ENCODE data around the gene ADAM15. TPM values are rescaled to one million over a fixed set of nuclear protein-coding genes. Genes with fewer than 3 reads are reported as not detected.

The ADAM15 gene
- total and polyA plus RNA-seq, 2 of the 8 experiments (the other 6 are each of a cell fraction or from before 2014, with no cell fraction given) = 32.9 to 37.6 TPM

DNA sequence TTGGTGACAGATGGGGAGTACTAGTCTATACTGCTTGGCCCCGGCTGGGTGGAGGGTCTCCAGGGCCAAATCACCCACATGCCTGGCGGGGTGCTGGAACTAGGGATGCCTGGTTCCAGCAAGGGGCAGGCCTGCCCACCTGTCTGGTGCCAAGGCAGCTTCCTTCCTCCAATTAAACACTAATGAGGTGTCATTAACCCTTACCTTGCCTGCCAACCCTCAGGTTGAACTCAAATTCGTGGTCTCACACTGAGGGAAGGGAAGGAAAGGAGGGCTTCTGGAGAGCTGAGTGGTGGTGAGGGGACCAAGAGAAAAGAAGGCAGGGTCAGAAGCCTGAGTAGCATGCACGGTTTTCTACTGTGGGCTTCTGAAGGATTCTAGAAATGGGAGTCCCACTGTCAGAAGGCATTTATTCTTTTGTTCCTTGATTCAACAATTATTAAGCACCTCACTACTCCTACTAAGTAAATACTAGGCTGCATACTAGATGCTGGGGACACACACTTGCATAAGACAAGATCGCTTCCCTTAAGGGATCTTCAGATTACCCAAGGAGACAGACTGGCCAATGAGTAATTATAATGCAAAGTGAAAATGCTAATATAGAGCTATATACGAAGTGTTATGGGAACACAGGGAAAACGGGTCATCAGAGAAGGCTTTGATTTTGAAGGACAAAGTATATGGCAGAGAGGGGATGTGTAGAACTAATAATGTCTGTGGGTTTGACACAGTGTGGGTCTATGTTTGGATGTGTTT lies 21.6 kb downstream of the ADAM15 start:
- Histone ChIP-seq H3K23me2 (ENCODE audit: low read depth, low read length) (peaks cover 11% of the 10 kb centered on the region), H3K18ac (ENCODE audit: extremely low read depth, low read length) (no peak overlapping the region), H3K4me1 (replicated peaks in 1 of 4; ENCODE audit: control insufficient read depth in 3 of 4, insufficient read depth in 4 of 4, low read length in 3 of 4) (peaks cover 4 to 30% (median 21%) of the 10 kb centered on the region in 4 experiments), H4K8ac (ENCODE audit: extremely low read depth, insufficient read depth, low read length) (no peak overlapping the region), H3K56ac (replicated peaks; ENCODE audit: insufficient read length, low read depth, low read length) (no peak overlapping the region), H2AFZ (ENCODE audit: low read length) (no peak overlapping the region), H3K4me3 (ENCODE audit: extremely low read depth in 1 of 4, insufficient read depth in 2 of 4, low read depth in 3 of 4, low read length in 4 of 4) (no peak overlapping the region), H2BK120ac (replicated peaks; ENCODE audit: low read depth, low read length) (no peak overlapping the region), H2BK12ac (ENCODE audit: low read depth, low read length) (0 out of 2 replicates have a peak overlapping the region, but pooled peaks have one; percentile 50), H3K79me1 (ENCODE audit: low read depth, low read length) (no peaks in the 10 kb centered on the region), H4K5ac (ENCODE audit: insufficient read length, low read depth, low read length) (no peak overlapping the region), H4K91ac (replicated peaks; ENCODE audit: insufficient read length, low read length) (no peak overlapping the region), H3K27ac (ENCODE audit: low read depth, low read length) (no peak overlapping the region), H2BK15ac (ENCODE audit: low read length) (0 out of 2 replicates have a peak overlapping the region, but pooled peaks have one; percentile 61), H2AK5ac (ENCODE audit: low read depth, low read length) (peak overlapping the region; percentile 93; the same call in 1 of the 2 replicates), H3K14ac (ENCODE audit: insufficient read length) (no peak overlapping the region), H4K20me1 (replicated peaks in 1 of 2; ENCODE audit: control insufficient read depth in 1 of 2, insufficient read depth in 2 of 2, low read length in 2 of 2) (peaks cover 9 to 13% of the 10 kb centered on the region in 2 experiments), H3K4ac (replicated peaks; ENCODE audit: insufficient read length, low read depth, low read length) (no peak overlapping the region), H3K36me3 (ENCODE audit: control insufficient read depth in 2 of 4, insufficient read depth in 4 of 4, low read length in 3 of 4) (peaks cover 0 to 12% (median 1%) of the 10 kb centered on the region in 4 experiments; a peak in 3 of 8 replicates), H3K27me3 (replicated peaks in 1 of 4; ENCODE audit: control insufficient read depth in 3 of 4, extremely low read depth in 1 of 4, insufficient read depth in 3 of 4, low read length in 3 of 4) (peaks cover 0 to 13% (median 4%) of the 10 kb centered on the region in 4 experiments; a peak in 6 of 7 replicates), H2BK5ac (ENCODE audit: low read depth, low read length) (no peak overlapping the region; the same call in 1 of the 2 replicates), H3K23ac (ENCODE audit: insufficient read length) (no peak overlapping the region), H3K79me2 (ENCODE audit: control insufficient read depth in 1 of 2, insufficient read depth in 2 of 2, low read length in 2 of 2) (no peaks in the 10 kb centered on the region), H3K9me3 (ENCODE audit: insufficient read depth in 2 of 2, low read depth in 1 of 2, low read length in 1 of 2) (no peaks in the 10 kb centered on the region), H3K4me2 (ENCODE audit: insufficient read depth in 1 of 2, low read depth in 2 of 2, low read length in 2 of 2) (peak overlapping the region; percentile 24 to 97), H2BK20ac (ENCODE audit: low read length) (0 out of 2 replicates have a peak overlapping the region, but pooled peaks have one; percentile 61), H3K9ac (replicated peaks in 1 of 4; ENCODE audit: extremely low read depth in 1 of 4, low read depth in 3 of 4, low read length in 3 of 4) (no peak overlapping the region)
- CTCF ChIA-PET (ENCODE audit: partially characterized antibody) = interaction anchor here (0.9 to 33.9 kb wide), 5 partner anchors 7 to 100 kb away, joined by 4 to 907 read pairs (median 24); partner anchors contain the start of genes ADAM15, EFNA3, EFNA4 and KRTCAP2
- DNase-seq (ENCODE audit: low read depth in 1 of 2, low spot score in 2 of 2) = no peak
- no peak for FAIRE-seq
- POLR2A ChIA-PET (ENCODE audit: partially characterized antibody) = interaction anchor here (1.6 to 1.7 kb wide), 2 partner anchors 9 to 122 kb away, joined by 3 to 8 read pairs; partner anchors contain the start of gene EFNA4
- WGBS, 2 experiments (ENCODE audit: extremely low coverage in 1 of 2, insufficient coverage in 1 of 2, insufficient read length in 1 of 2, insufficient replicate concordance in 2 of 2, low coverage in 1 of 2, low lambda C conversion rate in 2 of 2, missing lambda C conversion rate in 1 of 2) = 46% methylated on average over 7 of the region's 7 CpGs; no CpG with 5 or more reads in 1 of the 2 experiments
- TF ChIP-seq KDM1A (IDR thresholded peaks at IDR 0.05; ENCODE audit: borderline replicate concordance, low read length) (no peak), RAD21 (IDR thresholded peaks at IDR 0.05 in 1 of 2, conservative IDR thresholded peaks at IDR 0.05 in 1 of 2; ENCODE audit: low read depth in 2 of 2, low read length in 2 of 2) (no peak), BACH1 (IDR thresholded peaks at IDR 0.05; ENCODE audit: low read length) (no peak), ASH2L (IDR thresholded peaks at IDR 0.05; ENCODE audit: low read length) (no peak)

All from H1 (cell line).